ENCODE results near the gene NAPA.
A peak's percentile ranks its signal among the peaks of the same experiment; 100 is the strongest.

Gene NAPA

DNA sequence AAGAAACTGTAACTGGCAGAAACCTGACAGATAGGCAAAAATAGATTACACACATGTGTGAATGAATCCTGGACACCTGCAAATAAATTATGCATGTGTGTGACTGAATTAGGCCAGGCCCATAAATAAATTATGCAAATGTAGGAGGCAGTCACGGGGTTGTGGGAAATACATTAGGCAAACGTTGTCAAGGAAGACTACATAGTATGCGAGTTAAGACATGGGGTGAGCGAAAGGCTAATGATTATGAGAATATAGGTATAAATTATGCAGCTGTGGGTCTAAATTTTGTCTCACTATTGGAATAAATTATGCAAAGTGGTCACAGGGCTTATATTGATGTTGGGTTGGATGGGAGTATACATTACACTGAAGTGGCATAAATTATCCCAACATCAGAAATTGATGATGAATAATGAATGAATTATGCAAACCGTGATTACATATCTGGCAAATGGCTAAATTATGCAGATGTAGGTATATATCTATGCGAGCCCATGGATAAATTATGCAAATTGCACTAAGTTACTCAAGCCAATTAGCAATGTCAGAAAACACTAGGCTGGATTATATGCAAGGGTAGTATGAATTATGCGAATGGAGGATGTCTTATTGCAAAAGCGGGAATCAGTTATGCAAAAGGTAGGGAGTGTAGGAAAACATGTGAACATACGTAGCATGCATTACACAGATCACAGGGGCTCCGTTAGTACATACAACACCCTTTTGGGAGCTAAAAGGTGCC, 50.0 kb downstream of the NAPA start:
- no peak for DNase-seq (ENCODE audit: low read depth in 1 of 2, low spot score in 1 of 2)

- no peak for DNase-seq (ENCODE audit: low read depth in 1 of 2, low spot score in 1 of 2)
Observed at GRCh38 chr19:47461876-47462275, 53.0 kb downstream of the NAPA start.

- DNase-seq (ENCODE audit: low read depth in 1 of 2, low spot score in 1 of 2), result no peak
Observed at GRCh38 chr19:47459477-47459876, 55.4 kb downstream of the NAPA start.

- DNase-seq (ENCODE audit: low read depth in 1 of 2, low spot score in 1 of 2), result no peak
Observed at GRCh38 chr19:47458672-47459071, 56.2 kb downstream of the NAPA start.

- no peak for DNase-seq (ENCODE audit: low read depth in 1 of 2, low spot score in 1 of 2)
Observed at GRCh38 chr19:47456721-47457474, 58.0 kb downstream of the NAPA start.

DNA sequence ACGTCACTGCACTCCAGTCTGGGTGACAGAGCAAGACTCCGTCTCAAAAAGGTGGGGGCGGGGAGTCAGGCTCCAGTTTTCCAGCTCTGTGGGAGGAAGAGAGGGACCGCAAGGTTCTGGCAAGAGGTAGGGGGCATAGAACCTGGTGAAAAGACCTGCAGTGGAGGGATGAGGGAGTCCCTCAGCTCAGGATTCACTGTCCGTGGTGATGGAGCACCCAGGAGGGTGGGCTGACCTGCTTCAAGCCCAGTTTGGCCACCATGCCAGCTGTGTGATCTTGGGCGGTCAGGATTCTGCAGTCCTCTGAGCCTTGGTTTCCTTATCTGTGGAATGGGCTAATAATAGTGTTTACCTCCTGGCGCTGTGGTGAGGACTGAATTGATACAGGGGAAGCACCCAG, 64.4 kb downstream of the NAPA start:
- DNase-seq (ENCODE audit: low read depth in 1 of 2, low spot score in 1 of 2), result no peak

GRCh38 chr19:47448360-47448727, 66.5 kb downstream of the NAPA start:
- DNase-seq (ENCODE audit: low read depth in 1 of 2, low spot score in 1 of 2), result no peak

GRCh38 chr19:47447470-47448359, 67.1 kb downstream of the NAPA start:
- DNase-seq (ENCODE audit: low read depth in 1 of 2, low spot score in 1 of 2), result peak in 1 of 2 donors; percentile 44

DNA sequence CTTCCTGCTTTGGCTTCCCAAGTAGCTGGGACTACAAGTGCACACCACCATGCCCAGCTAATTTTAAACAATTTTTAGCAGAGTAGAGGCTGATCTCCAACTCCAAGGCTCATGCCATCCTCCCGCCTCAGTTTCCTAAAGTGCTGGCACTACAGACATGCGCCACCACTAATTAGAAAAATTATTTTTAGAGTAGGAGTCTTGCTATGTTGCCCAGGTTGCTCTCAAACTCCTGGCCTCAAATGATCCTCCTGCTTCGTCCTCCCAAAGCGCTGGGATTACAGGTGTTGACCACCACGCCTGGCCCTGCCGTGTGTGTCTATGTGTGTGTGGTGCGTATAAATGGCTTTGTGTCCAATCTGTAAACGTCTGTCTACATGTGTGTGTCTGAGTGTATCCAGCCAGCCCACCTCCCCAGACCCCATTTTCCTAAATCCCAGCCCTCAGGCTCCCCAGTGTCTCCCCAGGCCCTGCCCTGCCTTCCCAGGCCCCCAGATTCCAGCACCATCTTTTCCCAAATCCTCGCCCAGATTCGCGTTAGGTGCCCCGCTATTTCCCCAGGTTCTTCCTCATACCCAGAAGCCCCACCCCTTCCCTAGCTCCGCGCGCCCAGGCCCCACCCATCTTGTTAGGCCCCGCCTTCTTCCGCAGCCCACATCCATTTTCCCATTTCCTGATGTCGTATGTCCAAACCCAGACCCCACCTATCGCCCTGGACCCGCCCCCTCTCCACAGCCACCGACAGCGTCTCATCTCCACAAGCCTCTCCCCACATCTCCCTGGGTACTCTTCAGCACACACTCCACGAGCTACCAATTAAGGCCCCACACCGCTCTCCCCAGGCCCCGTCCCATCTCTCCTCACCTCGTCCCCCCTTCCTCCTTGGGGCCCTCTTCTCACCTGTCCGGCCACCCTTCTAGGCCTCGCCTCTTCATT, 68.1 kb downstream of the NAPA start:
- DNase-seq (ENCODE audit: low read depth in 1 of 2, low spot score in 1 of 2), result no peak

DNA sequence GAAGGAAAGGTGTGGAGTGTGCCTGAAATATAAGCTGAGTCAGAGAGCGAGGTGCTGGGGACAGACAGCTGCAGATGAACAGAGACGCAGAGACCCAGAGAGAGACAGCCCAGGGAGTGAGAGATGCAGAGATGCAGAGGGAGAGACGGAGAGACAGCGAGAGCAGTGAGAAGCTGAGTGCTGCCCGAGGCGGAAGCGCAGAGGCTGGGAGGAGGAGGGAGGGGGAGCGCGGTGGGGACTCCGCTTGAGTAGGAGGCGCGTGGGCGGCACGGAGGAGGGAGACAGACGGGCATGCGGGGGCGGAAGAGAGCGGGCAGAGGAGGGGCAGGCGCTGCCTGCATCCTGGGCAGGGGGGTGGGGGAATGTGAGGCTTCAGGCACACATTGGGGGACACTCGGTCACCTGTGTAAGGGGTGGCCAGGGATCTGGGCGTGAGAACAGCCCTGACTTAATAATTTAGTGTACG, 68.9 kb downstream of the NAPA start:
- DNase-seq (ENCODE audit: low read depth in 1 of 2, low spot score in 1 of 2), result peak; percentile 43 to 57

DNA sequence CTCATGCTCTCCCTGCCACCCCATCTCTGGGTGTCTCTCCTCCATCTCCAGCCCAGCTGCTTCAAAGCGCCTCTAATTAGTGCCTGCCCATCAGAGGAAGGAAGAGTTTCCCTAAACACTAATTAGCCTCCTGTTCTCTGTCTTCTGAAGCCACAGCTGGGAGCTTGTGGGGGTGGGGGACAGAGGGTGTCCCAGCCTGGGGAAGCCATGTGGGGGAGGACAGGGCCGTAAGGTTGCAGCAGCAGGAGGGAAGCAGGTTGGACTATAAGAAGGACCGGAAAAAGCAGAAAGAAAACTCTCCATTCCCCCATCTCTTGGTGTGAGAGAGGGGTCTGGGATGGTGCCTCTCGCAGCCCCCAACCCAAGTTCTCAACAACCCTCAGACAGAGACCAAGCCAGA, 69.3 kb downstream of the NAPA start:
- DNase-seq (ENCODE audit: low read depth in 1 of 2, low spot score in 1 of 2), result no peak

DNA sequence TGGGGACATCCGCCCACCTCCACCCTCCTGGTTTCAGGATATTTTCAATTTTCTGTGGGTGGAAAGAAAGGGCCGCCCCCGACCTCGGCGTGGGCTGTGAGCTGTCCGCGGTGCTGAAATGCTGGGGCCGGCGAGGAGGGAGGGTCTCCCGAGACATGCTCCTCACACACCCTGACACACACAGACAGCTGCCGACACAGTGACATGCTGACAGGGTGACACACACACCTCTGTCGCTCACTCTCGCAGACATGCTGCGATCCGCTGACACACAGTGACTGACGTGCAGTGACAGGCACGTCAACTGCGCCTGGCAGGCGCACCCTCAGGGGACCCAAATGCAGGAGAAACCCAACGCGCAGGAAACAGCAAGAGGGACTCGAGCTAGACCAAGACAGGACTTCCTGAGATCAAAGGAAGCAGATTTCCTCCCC, 70.5 kb downstream of the NAPA start:
- DNase-seq (ENCODE audit: low read depth in 1 of 2, low spot score in 1 of 2), result no peak

GRCh38 chr19:47443331-47443730, 71.5 kb downstream of the NAPA start:
- no peak for DNase-seq (ENCODE audit: low read depth in 1 of 2, low spot score in 1 of 2)

DNA sequence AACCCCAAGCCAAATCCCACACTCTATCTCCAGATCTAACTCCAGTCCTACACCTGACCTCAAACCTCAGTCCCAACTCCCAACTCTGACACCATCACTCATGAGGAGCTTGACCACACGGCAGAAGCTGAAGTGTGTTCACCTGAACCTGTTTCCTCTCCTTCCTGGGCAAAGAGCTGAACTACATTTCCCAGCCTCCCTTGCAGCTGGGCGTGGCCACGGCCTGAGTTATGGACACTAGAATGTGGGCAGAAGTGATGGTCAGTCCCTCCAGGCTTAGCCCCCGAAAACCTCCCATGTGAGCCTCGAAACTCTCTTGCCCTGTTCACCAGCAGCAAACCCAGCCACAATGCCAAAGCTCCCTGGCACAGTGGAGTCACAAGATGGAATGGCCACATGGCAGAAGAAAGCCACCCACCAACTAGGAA, 76.1 kb downstream of the NAPA start:
- DNase-seq (ENCODE audit: low read depth in 1 of 2, low spot score in 1 of 2), result no peak
